Right lobe of liver (tissue), 6 donors: Measurements from ENCODE around the gene DIP2C. TPM values are rescaled to one million over a fixed set of nuclear protein-coding genes. Genes with fewer than 3 reads are reported as not detected.

Experiments used
- ATAC-seq, 4 donors: fragments of 200-7000 bp; cut with Tn5 transposase; one replicate each; pipeline ENCODE4 v1.9.1; 2020; ENCODE audit warnings: mild to moderate bottlenecking in 4 of 4, moderate library complexity in 4 of 4
- DNase-seq, 3 donors: peaks; one replicate each; pipeline ENCODE4 v3.0.0-alpha.2; 2020
- H3K27ac ChIP-seq, 3 donors: fragments of 200-600 bp; one replicate each; pipeline ENCODE4 v1.8.0; 2022
- H3K27me3 ChIP-seq, 2 donors: fragments of 200-600 bp; one replicate each; pipeline ENCODE4 v1.8.0; 2022
- H3K36me3 ChIP-seq, 4 donors: fragments of 200-600 bp; sonication (generic) in 1 of 4; one replicate each; pipeline versions ENCODE4 v1.5.1 to v1.8.0; 2017 to 2022; ENCODE audit warnings: control low read depth in 1 of 4
- H3K4me1 ChIP-seq, 4 donors: fragments of 200-600 bp; sonication (generic) in 1 of 4; one replicate each; pipeline versions ENCODE4 v1.5.1 to v1.8.0; 2017 to 2022; ENCODE audit warnings: control low read depth in 1 of 4
- H3K4me3 ChIP-seq, 3 donors: fragments of 200-600 bp; one replicate each; pipeline ENCODE4 v1.8.0; 2022
- H3K9me3 ChIP-seq, 4 donors: fragments of 200-600 bp; sonication (generic) in 1 of 4; one replicate each; pipeline versions ENCODE4 v1.5.1 to v1.8.0; 2017 to 2022; ENCODE audit warnings: control low read depth in 1 of 4
- POLR2A ChIP-seq: fragments of 450-650 bp; IDR thresholded peaks from one replicate; pipeline ENCODE4 v1.6.1; 2017; ENCODE audit warnings: antibody characterized with exemption, mild to moderate bottlenecking
- WGBS: methylation state at CpG from one replicate; pipeline ENCODE4 v1.1.6; 2018; ENCODE audit warnings: low coverage, low lambda C conversion rate; ENCODE audit not compliant: insufficient coverage; ENCODE audit errors: missing lambda C conversion rate; 5-methylcytosine and 5-hydroxymethylcytosine counted together
- intact Hi-C, 2 donors: fragments of 100-400 bp; cut with DNase I; formaldehyde crosslinking; loops; one replicate each; pipeline versions ENCODE4 v1.11.2 to v1.14.1; 2022
- total RNA-seq, 6 experiments: library from RNA; depleted of rRNA in 2 of 6; stranded (reverse); fragments of >200 nt in 2 of 6; fragmentation: NEBNext Ultra II Directional in 3 of 6; extraction: Animal tissue kit (Norgen Biotek cat#: 25700) in 3 of 6; gene quantifications; one replicate each; pipeline versions ENCODE4 v1.1.0 to v1.2.4, GENCODE V29; 2016 to 2023
- TF ChIP-seq, protein P1 (sequence below), 4 donors: fragments of 200-600 bp in 3 of 4; fragments of 450-650 bp in 1 of 4; IDR thresholded peaks; one replicate each; pipeline versions ENCODE4 v1.5.1 to v1.8.0; 2016 to 2022; ENCODE audit warnings: antibody characterized with exemption in 4 of 4, mild to moderate bottlenecking in 2 of 4
- donor health status: DM: no; HTN: yes; CAD: no.
- donor health status: DM: no; HTN: no; CAD: no.
- donor health status: DM: no; HTN: no; CAD: no.
- donor health status: DM: no; HTN: yes; CAD: no.
- donor health status: DM: no; HTN: yes; CAD: no.

DIP2C gene
- total RNA-seq, 6 experiments from 2014 or later, result 8.0 to 13.5 (median 11.7) TPM

GRCh38 chr10:476455-476780 lies 213.1 kb downstream of the DIP2C start:
- H3K4me1 ChIP-seq, result no peaks in the 10 kb centered on the region
- TF ChIP-seq POLR2A, result no peak
- TF ChIP-seq, protein P1, sequence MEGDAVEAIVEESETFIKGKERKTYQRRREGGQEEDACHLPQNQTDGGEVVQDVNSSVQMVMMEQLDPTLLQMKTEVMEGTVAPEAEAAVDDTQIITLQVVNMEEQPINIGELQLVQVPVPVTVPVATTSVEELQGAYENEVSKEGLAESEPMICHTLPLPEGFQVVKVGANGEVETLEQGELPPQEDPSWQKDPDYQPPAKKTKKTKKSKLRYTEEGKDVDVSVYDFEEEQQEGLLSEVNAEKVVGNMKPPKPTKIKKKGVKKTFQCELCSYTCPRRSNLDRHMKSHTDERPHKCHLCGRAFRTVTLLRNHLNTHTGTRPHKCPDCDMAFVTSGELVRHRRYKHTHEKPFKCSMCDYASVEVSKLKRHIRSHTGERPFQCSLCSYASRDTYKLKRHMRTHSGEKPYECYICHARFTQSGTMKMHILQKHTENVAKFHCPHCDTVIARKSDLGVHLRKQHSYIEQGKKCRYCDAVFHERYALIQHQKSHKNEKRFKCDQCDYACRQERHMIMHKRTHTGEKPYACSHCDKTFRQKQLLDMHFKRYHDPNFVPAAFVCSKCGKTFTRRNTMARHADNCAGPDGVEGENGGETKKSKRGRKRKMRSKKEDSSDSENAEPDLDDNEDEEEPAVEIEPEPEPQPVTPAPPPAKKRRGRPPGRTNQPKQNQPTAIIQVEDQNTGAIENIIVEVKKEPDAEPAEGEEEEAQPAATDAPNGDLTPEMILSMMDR (IDR thresholded peaks at IDR 0.05), result no peak
- WGBS, result 75% methylated on average over 3 of the region's 6 CpGs

GRCh38 chr10:475709-476454 lies 213.6 kb downstream of the DIP2C start:
- DNase-seq (no peak), ATAC-seq (peak in 2 of 4 donors; percentile 18 to 41)
- intact Hi-C loops, result no loop called here
- Histone ChIP-seq H3K36me3 (peaks cover 0 to 4% (median 0%) of the 10 kb centered on the region in 4 donors), H3K27ac (no peak overlapping the region), H3K27me3 (no peaks in the 10 kb centered on the region), H3K9me3 (no peaks in the 10 kb centered on the region), H3K4me3 (no peak overlapping the region), H3K4me1 (no peaks in the 10 kb centered on the region)
- 75% methylated on average over 8 of the region's 23 CpGs for WGBS
- no peak for TF ChIP-seq POLR2A

More at GRCh38 chr10:476455-476780, 213.1 kb downstream of the DIP2C start:
- Histone ChIP-seq H3K27ac (no peak overlapping the region), H3K27me3 (no peaks in the 10 kb centered on the region), H3K36me3 (peaks cover 0 to 1% (median 0%) of the 10 kb centered on the region in 4 donors), H3K9me3 (no peaks in the 10 kb centered on the region), H3K4me3 (no peak overlapping the region)
- intact Hi-C loops, result no loop called here
- DNase-seq (no peak), ATAC-seq (peak in 1 of 4 donors; percentile 25)

DNA sequence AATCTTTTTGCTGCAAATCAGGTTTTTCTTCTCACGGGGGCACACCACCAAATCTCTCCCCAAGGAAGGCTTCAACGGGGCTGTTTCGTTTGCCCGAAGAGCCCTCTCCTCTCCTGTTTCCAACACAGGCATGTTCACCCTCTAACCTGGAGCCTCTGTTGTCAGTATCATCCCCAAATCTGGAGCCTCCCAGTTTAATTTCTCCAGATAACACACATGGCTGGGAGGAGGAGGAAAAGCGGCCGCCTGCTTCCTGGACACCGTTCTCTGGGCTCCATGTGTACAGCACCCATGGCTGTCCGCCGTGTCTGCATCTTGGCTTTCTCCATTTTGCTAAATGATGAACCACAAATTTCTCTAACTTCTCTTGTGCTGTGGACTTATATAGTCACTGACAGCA lies 214.5 kb downstream of the DIP2C start:
- Histone ChIP-seq H3K9me3 (no peaks in the 10 kb centered on the region), H3K4me3 (no peak overlapping the region), H3K36me3 (peaks cover 0 to 5% (median 2%) of the 10 kb centered on the region in 4 donors), H3K27ac (no peak overlapping the region), H3K27me3 (no peaks in the 10 kb centered on the region), H3K4me1 (no peaks in the 10 kb centered on the region)
- intact Hi-C loops, result no loop called here
- TF ChIP-seq POLR2A, result no peak
- TF ChIP-seq, protein P1 (IDR thresholded peaks at IDR 0.05), result no peak
- ATAC-seq, result no peak
- WGBS, result 95% methylated on average over 7 of the region's 9 CpGs
- no peak for DNase-seq

DNA sequence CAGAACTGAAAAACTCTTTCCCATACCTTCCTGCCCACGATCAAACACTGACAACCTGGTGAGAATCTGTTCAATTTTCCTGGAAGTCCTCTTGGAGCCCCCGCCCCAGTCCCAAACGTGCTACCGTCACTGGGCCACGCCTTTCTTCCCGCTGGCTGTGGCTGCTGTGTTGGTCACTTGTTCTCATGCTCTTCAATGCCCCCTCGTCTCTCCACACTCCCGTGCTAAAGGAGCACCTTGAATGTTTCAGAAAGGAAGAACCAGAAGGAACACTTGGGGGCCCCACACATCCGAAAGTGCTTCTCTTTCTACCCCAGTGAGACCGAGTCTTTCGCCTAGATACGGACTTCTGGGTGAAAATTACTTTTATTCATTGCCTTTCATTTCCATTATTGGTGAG lies 215.1 kb downstream of the DIP2C start:
- no peak overlapping the region for H3K4me3 ChIP-seq
- no peaks in the 10 kb centered on the region for H3K27me3 ChIP-seq
- ATAC-seq (no peak), DNase-seq (no peak)
- TF ChIP-seq, protein P1 (IDR thresholded peaks at IDR 0.05), result no peak
- TF ChIP-seq POLR2A, result no peak
- intact Hi-C loops, result no loop called here
- no peaks in the 10 kb centered on the region for H3K4me1 ChIP-seq
- no peak overlapping the region for H3K27ac ChIP-seq
- 91% methylated on average over 12 of the region's 12 CpGs for WGBS
- H3K9me3 ChIP-seq, result no peaks in the 10 kb centered on the region
- H3K36me3 ChIP-seq, result peaks cover 0 to 6% (median 2%) of the 10 kb centered on the region in 4 donors

GRCh38 chr10:472241-472910 lies 217.1 kb downstream of the DIP2C start:
- H3K27me3 ChIP-seq, result no peaks in the 10 kb centered on the region
- intact Hi-C loops, result no loop called here
- DNase-seq, result peak in 1 of 3 donors; percentile 33
- TF ChIP-seq POLR2A, result no peak
- TF ChIP-seq, protein P1 (IDR thresholded peaks at IDR 0.05), result no peak
- no peak overlapping the region for H3K4me3 ChIP-seq
- H3K9me3 ChIP-seq, result no peaks in the 10 kb centered on the region
- no peak for ATAC-seq
- no peak overlapping the region for H3K27ac ChIP-seq
- H3K36me3 ChIP-seq, result peaks cover 0 to 6% (median 2%) of the 10 kb centered on the region in 4 donors
- no peaks in the 10 kb centered on the region for H3K4me1 ChIP-seq
- WGBS, result 88% methylated on average over 20 of the region's 31 CpGs
